ENCODE measurements around the gene NQO1.

The NQO1 gene

DNA sequence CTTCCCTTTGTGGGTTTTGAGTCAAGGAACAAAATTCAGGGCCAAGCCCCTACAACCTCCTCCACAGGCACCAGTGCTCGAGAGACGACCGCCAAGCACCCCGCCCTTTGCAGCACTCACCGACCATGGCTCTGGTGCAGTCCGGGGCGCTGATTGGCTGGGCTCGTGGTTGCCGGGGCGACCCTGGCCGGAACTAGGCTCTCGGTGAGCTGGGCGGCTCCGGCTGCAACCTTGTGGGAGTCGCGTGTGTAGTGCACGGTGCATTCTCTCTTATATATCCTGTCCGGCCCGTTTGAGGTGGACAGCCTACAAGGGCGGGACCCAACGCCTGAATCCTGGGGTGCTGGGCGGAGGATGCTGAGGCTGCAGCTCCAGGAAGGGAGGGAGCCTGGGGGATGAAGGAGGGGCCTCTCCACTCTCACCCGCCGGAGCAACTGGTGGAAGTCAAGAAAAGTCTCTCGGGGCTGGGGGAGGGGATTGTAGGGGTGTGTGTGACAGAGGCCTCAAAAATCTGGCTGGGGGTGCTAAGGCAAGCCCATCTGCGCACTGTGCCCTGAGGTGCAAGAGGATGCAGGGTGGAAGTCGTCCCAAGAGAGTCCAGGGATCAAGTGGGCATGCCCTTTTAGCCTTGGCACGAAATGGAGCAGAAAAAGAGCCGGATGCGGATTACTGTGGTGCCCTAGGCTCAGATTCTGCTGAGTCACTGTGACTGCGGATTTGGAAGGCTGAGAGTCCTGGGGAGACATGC is at the start of gene NQO1:
NQO1 (minus strand) TSS at position 248 of the 748 bp plus-strand sequence; CDS start at position 127, 121 bp downstream.
- peak within 1 kb of the TSS; percentile 79 for H3K4me3 ChIP-seq (ENCODE audit: low read length)

DNA sequence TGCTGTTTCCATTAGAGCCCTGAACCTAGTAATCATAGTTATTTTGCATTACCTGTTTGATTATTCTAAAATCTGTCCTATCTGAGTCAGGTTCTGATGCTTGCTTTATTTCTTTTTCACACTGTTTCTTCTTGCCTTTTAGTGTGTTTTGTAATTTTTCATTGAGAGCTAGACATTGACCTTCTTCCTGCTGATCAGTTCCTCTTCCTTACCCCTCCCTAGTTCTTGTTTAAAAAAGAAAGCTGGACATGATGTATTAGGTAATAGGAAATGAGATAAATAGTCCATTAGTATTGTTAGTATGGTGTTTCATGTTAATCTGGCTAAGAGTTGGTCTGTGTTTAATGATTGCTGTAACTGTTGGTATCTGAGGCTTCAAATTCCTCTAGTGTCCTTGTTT is 49.2 kb upstream of the NQO1 start:
- H3K27ac ChIP-seq (ENCODE audit: low read length) = no peak overlapping the region
- H3K4me3 ChIP-seq (ENCODE audit: low read length) = no peak overlapping the region
- no peaks in the 10 kb centered on the region; the same call in 1 of the 2 replicates for H3K4me1 ChIP-seq (ENCODE audit: insufficient read depth, low read length)
- H3K9me3 ChIP-seq (ENCODE audit: insufficient read depth, low read depth, low read length) = no peaks in the 10 kb centered on the region
- H3K36me3 ChIP-seq (ENCODE audit: insufficient read depth, low read depth, low read length) = no peaks in the 10 kb centered on the region
- no peaks in the 10 kb centered on the region for H3K27me3 ChIP-seq (ENCODE audit: insufficient read depth, low read length)
- H3K9ac ChIP-seq (ENCODE audit: low read depth, low read length) = no peak overlapping the region

More for the DNA sequence above, at the start of gene NQO1:
- peaks cover 14% of the 10 kb centered on the region; the same call in 1 of the 2 replicates for H3K4me1 ChIP-seq (ENCODE audit: insufficient read depth, low read length)
- no peaks in the 10 kb centered on the region for H3K27me3 ChIP-seq (ENCODE audit: insufficient read depth, low read length)
- H3K36me3 ChIP-seq (ENCODE audit: insufficient read depth, low read depth, low read length) = no peaks in the 10 kb centered on the region
- no peaks in the 10 kb centered on the region for H3K9me3 ChIP-seq (ENCODE audit: insufficient read depth, low read depth, low read length)
- H3K27ac ChIP-seq (ENCODE audit: low read length) = peak within 1 kb of the TSS; percentile 99
- peak within 1 kb of the TSS; percentile 96 for H3K9ac ChIP-seq (ENCODE audit: low read depth, low read length)

- Histone ChIP-seq H3K4me1 (ENCODE audit: insufficient read depth, low read length) (no peaks in the 10 kb centered on the region; the same call in 1 of the 2 replicates), H3K4me3 (ENCODE audit: low read length) (no peak overlapping the region), H3K9ac (ENCODE audit: low read depth, low read length) (no peak overlapping the region), H3K27ac (ENCODE audit: low read length) (no peak overlapping the region), H3K36me3 (ENCODE audit: insufficient read depth, low read depth, low read length) (no peaks in the 10 kb centered on the region), H3K27me3 (ENCODE audit: insufficient read depth, low read length) (no peaks in the 10 kb centered on the region), H3K9me3 (ENCODE audit: insufficient read depth, low read depth, low read length) (no peaks in the 10 kb centered on the region)
These were observed 47.0 kb upstream of the NQO1 start for GRCh38 chr16:69773260-69773947.

GRCh38 chr16:69771651-69771967 is 45.2 kb upstream of the NQO1 start:
- H3K27ac ChIP-seq (ENCODE audit: low read length) = no peak overlapping the region
- no peaks in the 10 kb centered on the region; the same call in 1 of the 2 replicates for H3K4me1 ChIP-seq (ENCODE audit: insufficient read depth, low read length)
- no peaks in the 10 kb centered on the region for H3K9me3 ChIP-seq (ENCODE audit: insufficient read depth, low read depth, low read length)
- H3K27me3 ChIP-seq (ENCODE audit: insufficient read depth, low read length) = no peaks in the 10 kb centered on the region
- no peaks in the 10 kb centered on the region for H3K36me3 ChIP-seq (ENCODE audit: insufficient read depth, low read depth, low read length)
- no peak overlapping the region for H3K4me3 ChIP-seq (ENCODE audit: low read length)
- H3K9ac ChIP-seq (ENCODE audit: low read depth, low read length) = no peak overlapping the region

GRCh38 chr16:69769404-69769803 is 43.0 kb upstream of the NQO1 start:
- Histone ChIP-seq H3K4me1 (ENCODE audit: insufficient read depth, low read length) (no peaks in the 10 kb centered on the region; the same call in 1 of the 2 replicates), H3K4me3 (ENCODE audit: low read length) (no peak overlapping the region)

DNA sequence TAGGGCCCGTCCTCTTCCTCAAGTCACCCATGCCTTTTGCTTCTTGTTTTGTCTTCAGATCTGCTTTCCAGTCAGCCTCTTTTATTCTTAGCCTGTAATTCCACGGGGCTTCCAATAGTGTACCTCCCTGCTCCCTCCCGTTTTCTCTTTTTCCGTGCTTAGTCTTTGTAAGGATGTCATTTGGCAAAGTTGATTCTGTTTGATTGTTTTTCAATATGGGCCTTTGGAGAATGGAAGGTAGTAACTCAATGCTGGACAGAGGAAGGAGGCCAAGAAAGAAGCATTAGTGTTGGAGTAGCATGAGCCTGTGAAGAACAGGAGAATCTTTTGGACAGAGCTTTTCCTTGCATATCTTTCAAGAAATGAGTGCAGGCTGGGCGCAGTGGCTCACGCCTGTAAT is 42.3 kb upstream of the NQO1 start:
- Histone ChIP-seq H3K9ac (ENCODE audit: low read depth, low read length) (no peak overlapping the region), H3K27ac (ENCODE audit: low read length) (no peak overlapping the region)

More at GRCh38 chr16:69769404-69769803, 43.0 kb upstream of the NQO1 start:
- no peaks in the 10 kb centered on the region for H3K36me3 ChIP-seq (ENCODE audit: insufficient read depth, low read depth, low read length)
- H3K9me3 ChIP-seq (ENCODE audit: insufficient read depth, low read depth, low read length) = no peaks in the 10 kb centered on the region
- no peaks in the 10 kb centered on the region for H3K27me3 ChIP-seq (ENCODE audit: insufficient read depth, low read length)
- H3K27ac ChIP-seq (ENCODE audit: low read length) = no peak overlapping the region
- H3K9ac ChIP-seq (ENCODE audit: low read depth, low read length) = no peak overlapping the region

GRCh38 chr16:69767459-69768229 is 41.3 kb upstream of the NQO1 start:
- Histone ChIP-seq H3K27ac (ENCODE audit: low read length) (no peak overlapping the region), H3K4me1 (ENCODE audit: insufficient read depth, low read length) (peaks cover 5% of the 10 kb centered on the region), H3K9ac (ENCODE audit: low read depth, low read length) (no peak overlapping the region), H3K27me3 (ENCODE audit: insufficient read depth, low read length) (no peaks in the 10 kb centered on the region), H3K9me3 (ENCODE audit: insufficient read depth, low read depth, low read length) (no peaks in the 10 kb centered on the region), H3K4me3 (ENCODE audit: low read length) (no peak overlapping the region), H3K36me3 (ENCODE audit: insufficient read depth, low read depth, low read length) (no peaks in the 10 kb centered on the region)

More for the DNA sequence above, 42.3 kb upstream of the NQO1 start:
- Histone ChIP-seq H3K36me3 (ENCODE audit: insufficient read depth, low read depth, low read length) (no peaks in the 10 kb centered on the region), H3K27me3 (ENCODE audit: insufficient read depth, low read length) (no peaks in the 10 kb centered on the region), H3K9me3 (ENCODE audit: insufficient read depth, low read depth, low read length) (no peaks in the 10 kb centered on the region), H3K4me1 (ENCODE audit: insufficient read depth, low read length) (no peaks in the 10 kb centered on the region; the same call in 1 of the 2 replicates), H3K4me3 (ENCODE audit: low read length) (no peak overlapping the region)

DNA sequence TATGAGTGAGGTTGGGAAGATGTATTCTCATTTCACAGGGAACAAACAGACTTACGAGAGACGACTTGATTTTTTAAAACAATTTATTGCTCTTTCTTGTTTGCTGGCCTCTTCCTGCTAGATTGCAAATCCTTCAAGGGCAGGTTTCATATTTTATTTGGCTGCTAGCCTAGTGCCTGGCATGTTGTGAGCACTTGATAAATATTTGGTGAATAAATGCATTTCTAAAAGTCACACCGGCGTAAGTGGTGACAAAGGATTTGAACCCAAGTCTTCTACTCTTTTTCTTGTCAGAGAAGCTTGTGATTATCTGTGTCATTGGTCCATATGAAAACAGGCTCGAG is 37.2 kb upstream of the NQO1 start:
- H3K4me3 ChIP-seq (ENCODE audit: low read length) = peak overlapping the region; percentile 99; the same call in 1 of the 2 replicates
- H3K27ac ChIP-seq (ENCODE audit: low read length) = no peak overlapping the region
- no peaks in the 10 kb centered on the region for H3K36me3 ChIP-seq (ENCODE audit: insufficient read depth, low read depth, low read length)
- peaks cover 10% of the 10 kb centered on the region for H3K4me1 ChIP-seq (ENCODE audit: insufficient read depth, low read length)
- H3K9me3 ChIP-seq (ENCODE audit: insufficient read depth, low read depth, low read length) = no peaks in the 10 kb centered on the region
- H3K27me3 ChIP-seq (ENCODE audit: insufficient read depth, low read length) = no peaks in the 10 kb centered on the region
- peak overlapping the region; percentile 95; the same call in 1 of the 2 replicates for H3K9ac ChIP-seq (ENCODE audit: low read depth, low read length)

DNA sequence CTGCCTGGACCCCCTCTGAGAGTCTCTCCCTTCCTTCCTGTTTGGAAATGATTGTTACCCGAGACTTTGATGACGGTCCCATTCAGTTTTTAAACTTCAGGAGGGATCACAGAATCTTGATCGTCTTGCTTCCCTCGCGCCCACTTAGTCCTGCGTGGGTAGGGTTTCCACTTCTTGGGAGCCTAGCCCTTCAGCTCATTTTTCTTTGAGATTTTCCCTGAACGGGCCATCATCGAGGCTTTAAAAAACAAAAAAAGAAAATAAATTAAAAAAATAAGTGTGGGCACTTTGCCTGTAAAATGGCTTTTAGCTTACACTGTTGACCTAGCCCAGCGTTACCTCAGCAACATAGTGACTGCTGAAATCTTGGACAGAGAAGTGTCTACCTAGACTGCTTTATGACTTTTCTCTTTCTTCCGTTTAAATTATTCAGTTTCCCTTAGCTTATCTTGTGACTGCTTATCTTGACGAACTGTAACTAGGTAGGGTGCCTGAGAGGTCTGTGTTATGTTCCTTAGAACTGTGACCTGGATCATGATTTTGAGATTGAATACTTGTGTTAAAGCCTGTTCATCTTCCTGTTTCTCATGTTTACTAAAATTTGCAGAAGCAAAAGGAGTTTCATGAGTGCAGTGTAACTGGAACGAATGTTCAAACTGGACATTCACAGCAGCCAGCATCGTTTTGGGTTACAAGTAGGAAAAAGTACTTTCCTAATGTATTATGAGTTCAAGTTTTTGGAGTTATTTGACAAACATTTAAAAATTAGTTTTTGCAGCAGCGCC is 36.6 kb upstream of the NQO1 start:
- Histone ChIP-seq H3K27ac (ENCODE audit: low read length) (no peak overlapping the region), H3K4me3 (ENCODE audit: low read length) (peak overlapping the region; percentile 99), H3K4me1 (ENCODE audit: insufficient read depth, low read length) (peaks cover 10% of the 10 kb centered on the region), H3K27me3 (ENCODE audit: insufficient read depth, low read length) (no peaks in the 10 kb centered on the region), H3K36me3 (ENCODE audit: insufficient read depth, low read depth, low read length) (no peaks in the 10 kb centered on the region), H3K9ac (ENCODE audit: low read depth, low read length) (peak overlapping the region; percentile 95), H3K9me3 (ENCODE audit: insufficient read depth, low read depth, low read length) (no peaks in the 10 kb centered on the region)

- Histone ChIP-seq H3K4me1 (ENCODE audit: insufficient read depth, low read length) (peaks cover 10% of the 10 kb centered on the region), H3K36me3 (ENCODE audit: insufficient read depth, low read depth, low read length) (no peaks in the 10 kb centered on the region), H3K27me3 (ENCODE audit: insufficient read depth, low read length) (no peaks in the 10 kb centered on the region), H3K9me3 (ENCODE audit: insufficient read depth, low read depth, low read length) (no peaks in the 10 kb centered on the region), H3K27ac (ENCODE audit: low read length) (peak within 1 kb of the TSS; percentile 64), H3K9ac (ENCODE audit: low read depth, low read length) (peak within 1 kb of the TSS; percentile 95), H3K4me3 (ENCODE audit: low read length) (peak within 1 kb of the TSS; percentile 99)
These were observed 35.8 kb upstream of the NQO1 start, which contains the start of gene WWP2 for GRCh38 chr16:69761983-69762813. TSS of gene WWP2 (plus strand) at chr16:69762332. CDS start at chr16:69787011, 24,679 bp downstream.
